NB4 (cell line): ENCODE results near the gene NUP98.

Source experiments
- DNase-seq: peaks from one replicate; pipeline ENCODE4 v3.0.0; 2010; ENCODE audit warnings: low read depth
- H3K4me3 ChIP-seq: one replicate; pipeline ENCODE4 v1.5.1; 2011; ENCODE audit warnings: mild to moderate bottlenecking, low read depth, low read length, moderate library complexity
- CTCF ChIP-seq: IDR thresholded peaks from one replicate; pipeline ENCODE4 v1.5.1; 2012; ENCODE audit warnings: low read depth, low read length
- MAX ChIP-seq: IDR thresholded peaks from 2 replicates; pipeline ENCODE4 v1.6.1; 2011; ENCODE audit warnings: low read depth, low read length
- MYC ChIP-seq: IDR thresholded peaks from 2 replicates; pipeline ENCODE4 v1.6.1; 2011; ENCODE audit warnings: low read depth, low read length
- POLR2A ChIP-seq: IDR thresholded peaks from 2 replicates; pipeline ENCODE4 v1.6.1; 2011; ENCODE audit warnings: mild to moderate bottlenecking; ENCODE audit not compliant: insufficient read length; ENCODE audit errors: extremely low read depth

The NUP98 gene

GRCh38 chr11:3830730-3831129 is 33.4 kb upstream of the NUP98 start:
- H3K4me3 ChIP-seq = no peak overlapping the region
- DNase-seq = peak; percentile 51
- TF ChIP-seq MAX (no peak), CTCF (no peak), POLR2A (no peak), MYC (no peak)

GRCh38 chr11:3830088-3830487 is 32.7 kb upstream of the NUP98 start:
- TF ChIP-seq MAX (no peak), CTCF (no peak), POLR2A (no peak), MYC (no peak)
- no peak for DNase-seq
- no peak overlapping the region for H3K4me3 ChIP-seq

GRCh38 chr11:3827434-3828186 is 30.3 kb upstream of the NUP98 start:
- TF ChIP-seq CTCF (no peak), MAX (no peak), MYC (no peak), POLR2A (no peak)
- H3K4me3 ChIP-seq = no peak overlapping the region
- DNase-seq = no peak

GRCh38 chr11:3826721-3827120 is 29.4 kb upstream of the NUP98 start:
- no peak overlapping the region for H3K4me3 ChIP-seq
- DNase-seq = no peak
- TF ChIP-seq POLR2A = no peak
- TF ChIP-seq MYC = no peak
- no peak for TF ChIP-seq CTCF
- no peak for TF ChIP-seq MAX

GRCh38 chr11:3825473-3826154 is 28.3 kb upstream of the NUP98 start:
- no peak for DNase-seq
- no peak overlapping the region for H3K4me3 ChIP-seq
- no peak for TF ChIP-seq MAX
- TF ChIP-seq MYC = no peak
- no peak for TF ChIP-seq POLR2A
- no peak for TF ChIP-seq CTCF
